Right cardiac atrium (tissue), 5 donors: ENCODE results near the gene FBXO8. TPM values are rescaled to one million over a fixed set of nuclear protein-coding genes. Genes with fewer than 3 reads are reported as not detected.
"Not testable (repeated sequence)": the region's sequence is repeated elsewhere in the genome, so short reads cannot be mapped to it uniquely, and the experiment has no call there.

Experiments used
- ATAC-seq, 2 donors: fragments of 200-7000 bp; cut with Tn5 transposase; one replicate each; pipeline versions ENCODE4 v1.8.0 to v1.9.1; 2020; ENCODE audit warnings: moderate library complexity in 2 of 2, mild to moderate bottlenecking in 1 of 2
- DNase-seq, 3 donors: peaks; one replicate each; pipeline ENCODE4 v3.0.0-alpha.2; 2020
- H3K27ac ChIP-seq: one replicate; pipeline ENCODE4 v1.5.1; 2013; ENCODE audit warnings: mild to moderate bottlenecking, low read length, control low read depth, moderate library complexity
- H3K27me3 ChIP-seq: one replicate; pipeline ENCODE4 v1.6.1; 2013; ENCODE audit not compliant: control insufficient read depth, insufficient read depth
- H3K4me1 ChIP-seq: one replicate; pipeline ENCODE4 v1.6.1; 2013; ENCODE audit warnings: low read length; ENCODE audit not compliant: control insufficient read depth, insufficient read depth
- H3K4me3 ChIP-seq: one replicate; pipeline ENCODE4 v1.5.1; 2013; ENCODE audit warnings: low read length, control low read depth
- H3K9me3 ChIP-seq: one replicate; pipeline ENCODE4 v1.6.1; 2013; ENCODE audit warnings: low read length; ENCODE audit not compliant: control insufficient read depth
- WGBS: extraction: QIAGEN DNeasy Blood & Tissue Kit; methylation state at CpG from one replicate; pipeline ENCODE4 v1.1.7; 2013; 5-methylcytosine and 5-hydroxymethylcytosine counted together
- intact Hi-C, 4 donors: fragments of 100-400 bp; cut with DNase I; formaldehyde crosslinking; loops; one replicate each; pipeline versions ENCODE4 v1.11.0 to v1.14.0; 2022 to 2023
- polyA plus RNA-seq: library from polyadenylated mRNA; stranded (reverse); fragments of 200-250 nt; gene quantifications from one replicate; pipeline ENCODE4 v1.2.3, GENCODE V29; 2013
- total RNA-seq, 4 donors: library from RNA; stranded (reverse); fragmentation: NEBNext Ultra II Directional; extraction: Animal tissue kit (Norgen Biotek cat#: 25700); gene quantifications; one replicate each; pipeline ENCODE4 v1.2.1, GENCODE V29; 2021
- donor health status: healthy with polysubstance abuse.
- donor health status: DM: no; HTN: yes; CAD: no.
- donor health status: DM: no; HTN: no; CAD: no.
- donor health status: DM: no; HTN: yes; CAD: no; lungs with severe emphysema.
- donor health status: DM: yes; HTN: yes; CAD: no.

The FBXO8 gene
- total and polyA plus RNA-seq, 5 donors = 22.5 to 32.0 (median 29.7) TPM

DNA sequence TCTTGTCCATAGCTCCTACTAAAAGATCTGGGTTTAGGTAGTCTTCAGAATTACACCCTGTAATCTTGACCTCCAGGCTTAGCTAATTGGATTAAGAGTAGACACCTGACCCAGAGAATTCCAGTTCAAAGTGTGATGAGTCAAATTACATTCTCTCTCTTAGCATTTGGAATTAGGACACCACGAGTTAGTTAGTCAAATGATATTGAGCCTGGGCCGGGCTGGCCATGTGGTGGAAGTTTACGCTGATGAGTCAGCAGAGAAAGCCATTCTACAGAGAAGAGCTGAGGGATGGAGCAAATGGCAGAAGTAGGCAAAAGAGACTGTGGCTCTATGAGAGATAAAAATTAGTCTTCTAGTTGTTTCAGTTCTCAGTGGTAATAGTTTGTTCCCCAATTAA lies 31.3 kb upstream of the FBXO8 start:
- Histone ChIP-seq H3K27me3 (no peaks in the 10 kb centered on the region), H3K4me1 (no peaks in the 10 kb centered on the region), H3K27ac (no peak overlapping the region), H3K9me3 (no peaks in the 10 kb centered on the region), H3K4me3 (no peak overlapping the region)
- intact Hi-C loops = loop anchor here in 1 of 4 donors (5.0 kb wide), 1 partner anchor 92 kb away; no protein-coding TSS in a partner anchor
- WGBS = 77% methylated on average over 3 of the region's 3 CpGs
- ATAC-seq (peak in 1 of 2 donors; percentile 47), DNase-seq (no peak)

DNA sequence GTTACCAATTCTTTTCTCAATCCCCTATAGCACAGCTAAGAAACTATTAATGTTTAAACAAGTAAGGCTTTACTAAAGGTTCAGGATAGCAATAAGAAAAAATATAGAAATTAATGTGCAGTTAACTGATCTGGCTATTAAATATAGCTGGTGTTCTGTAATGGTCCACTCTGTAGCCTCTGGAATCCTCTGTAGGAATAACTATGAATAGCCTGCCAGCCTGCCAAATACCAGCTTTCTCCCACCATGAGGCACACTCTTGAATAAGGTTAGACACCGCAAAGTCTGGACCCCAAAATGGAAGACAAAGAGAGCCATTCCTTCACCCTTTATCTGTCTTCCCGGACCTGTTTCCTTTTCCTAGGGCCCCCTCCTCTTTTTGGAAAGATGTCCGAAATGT lies 30.8 kb upstream of the FBXO8 start:
- H3K27ac ChIP-seq = no peak overlapping the region
- H3K4me3 ChIP-seq = no peak overlapping the region
- DNase-seq (no peak), ATAC-seq (no peak)
- no peaks in the 10 kb centered on the region for H3K9me3 ChIP-seq
- H3K27me3 ChIP-seq = no peaks in the 10 kb centered on the region
- intact Hi-C loops = no loop called here
- 94% methylated on average over 3 of the region's 3 CpGs for WGBS
- no peaks in the 10 kb centered on the region for H3K4me1 ChIP-seq

DNA sequence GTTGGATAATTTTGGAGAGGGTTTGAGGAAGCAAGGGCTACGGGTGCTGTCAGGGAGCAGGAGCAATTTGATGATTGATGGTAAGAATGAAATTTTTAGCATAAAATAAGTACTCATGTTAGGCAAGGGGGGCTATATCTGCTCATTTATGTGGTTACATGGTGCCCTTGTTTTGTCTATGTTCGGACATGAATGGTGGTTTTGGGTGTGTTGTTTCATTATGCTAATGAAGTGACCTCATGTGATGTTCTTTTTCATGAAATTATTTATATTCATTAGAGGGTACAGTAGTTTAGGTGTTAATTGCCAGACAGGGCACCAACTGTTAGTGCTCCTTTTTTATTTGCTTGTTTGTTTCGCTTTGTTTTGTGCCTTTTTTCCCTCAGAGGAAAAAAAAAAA lies 29.5 kb upstream of the FBXO8 start:
- no peaks in the 10 kb centered on the region for H3K27me3 ChIP-seq
- H3K4me3 ChIP-seq = no peak overlapping the region
- ATAC-seq = no peak
- 96% methylated on average over 3 of the region's 3 CpGs for WGBS
- intact Hi-C loops = no loop called here
- no peaks in the 10 kb centered on the region for H3K4me1 ChIP-seq
- DNase-seq = no peak
- H3K9me3 ChIP-seq = no peaks in the 10 kb centered on the region
- no peak overlapping the region for H3K27ac ChIP-seq

DNA sequence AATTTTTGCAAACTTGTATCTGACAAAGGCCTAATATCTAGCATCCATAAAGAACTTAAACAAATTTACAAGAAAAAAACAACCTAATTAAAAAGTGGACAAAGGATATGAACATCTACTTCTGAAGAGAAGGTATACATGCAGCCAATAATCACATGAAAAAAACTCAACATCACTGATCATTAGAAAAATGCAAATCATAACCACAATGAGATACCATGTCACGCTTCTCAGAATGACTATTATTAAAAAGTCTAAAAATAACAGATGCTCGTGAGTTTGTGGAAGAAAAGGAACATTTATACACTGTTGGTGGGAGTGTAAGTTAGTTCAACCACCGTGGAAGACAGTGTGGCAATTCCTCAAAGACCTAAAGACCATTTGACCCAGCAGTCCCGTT lies 24.2 kb upstream of the FBXO8 start:
- ATAC-seq = no peak
- Histone ChIP-seq H3K4me3 (no peak overlapping the region), H3K9me3 (no peaks in the 10 kb centered on the region), H3K27me3 (no peaks in the 10 kb centered on the region), H3K27ac (no peak overlapping the region), H3K4me1 (no peaks in the 10 kb centered on the region)
- intact Hi-C loops = no loop called here
- no peak for DNase-seq
- 97% methylated on average over 4 of the region's 4 CpGs for WGBS

DNA sequence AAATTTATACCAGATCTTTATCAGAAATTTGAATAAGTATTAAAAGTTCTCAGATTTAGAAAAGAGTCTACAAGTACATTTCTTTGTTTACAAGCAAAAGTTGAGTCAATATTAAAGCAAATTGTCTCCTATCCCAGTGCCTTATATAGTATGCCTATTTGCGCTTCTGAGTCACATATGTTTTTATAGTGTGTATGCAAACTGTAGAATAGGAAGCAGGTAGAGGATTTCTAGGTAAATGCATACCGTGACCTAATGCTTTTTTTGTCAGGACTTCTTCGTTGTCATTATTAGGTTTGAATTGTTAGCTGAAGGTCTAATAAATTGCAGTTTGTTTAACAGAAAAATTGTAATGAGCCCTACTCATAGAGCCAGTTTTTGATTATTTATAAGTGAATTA lies 22.5 kb upstream of the FBXO8 start:
- no peak for DNase-seq

DNA sequence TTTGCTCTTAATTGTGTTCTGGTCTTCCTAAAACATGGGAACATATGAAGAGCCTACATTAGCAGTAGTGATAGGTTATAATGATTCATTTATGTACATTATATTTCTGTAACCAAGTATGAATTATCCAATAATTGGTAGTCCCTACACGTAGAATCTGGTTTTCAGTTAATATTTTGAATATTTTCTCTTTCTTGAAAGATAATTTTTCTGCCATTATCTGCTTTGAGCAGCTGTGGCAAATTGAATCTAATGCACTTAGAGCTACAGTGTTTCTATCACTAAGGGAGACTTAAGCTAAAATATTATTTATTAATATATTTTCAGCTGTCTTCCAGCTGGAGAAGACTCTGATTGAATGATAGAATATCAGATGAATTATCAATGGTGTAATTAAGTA lies 21.2 kb upstream of the FBXO8 start:
- ATAC-seq (no peak), DNase-seq (no peak)
- 92% methylated on average over 1 of the region's 1 CpG for WGBS
- H3K4me3 ChIP-seq = no peak overlapping the region
- intact Hi-C loops = no loop called here
- no peaks in the 10 kb centered on the region for H3K4me1 ChIP-seq
- H3K27ac ChIP-seq = no peak overlapping the region
- no peaks in the 10 kb centered on the region for H3K27me3 ChIP-seq
- no peaks in the 10 kb centered on the region for H3K9me3 ChIP-seq

More for the DNA sequence above, 22.5 kb upstream of the FBXO8 start:
- ATAC-seq = no peak
- H3K4me3 ChIP-seq = no peak overlapping the region
- H3K27ac ChIP-seq = no peak overlapping the region
- H3K27me3 ChIP-seq = no peaks in the 10 kb centered on the region
- intact Hi-C loops = no loop called here
- H3K9me3 ChIP-seq = no peaks in the 10 kb centered on the region
- no peaks in the 10 kb centered on the region for H3K4me1 ChIP-seq
- WGBS = 98% methylated on average over 3 of the region's 3 CpGs

DNA sequence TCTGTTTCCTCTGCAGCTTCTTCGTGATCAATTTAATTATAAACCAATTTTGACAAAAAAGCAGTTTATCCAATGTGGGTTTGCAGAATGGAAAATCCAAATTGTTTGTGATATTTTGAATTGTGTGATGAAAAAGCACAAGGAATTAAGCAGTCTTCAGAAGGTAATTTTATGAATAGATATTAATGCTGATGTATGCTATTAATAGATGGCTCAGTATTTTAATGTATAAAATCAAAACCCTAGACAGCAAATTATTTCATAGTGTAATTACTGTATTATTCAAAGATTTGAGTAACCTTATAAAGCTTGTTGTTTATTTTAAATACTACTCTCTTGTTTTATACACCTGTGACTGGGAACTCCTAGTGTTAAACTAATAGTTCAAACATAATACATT lies 20.2 kb upstream of the FBXO8 start:
- no peak overlapping the region for H3K27ac ChIP-seq
- intact Hi-C loops = no loop called here
- no peak for ATAC-seq
- 96% methylated on average over 1 of the region's 1 CpG for WGBS
- no peaks in the 10 kb centered on the region for H3K27me3 ChIP-seq
- H3K4me3 ChIP-seq = no peak overlapping the region
- H3K4me1 ChIP-seq = no peaks in the 10 kb centered on the region
- H3K9me3 ChIP-seq = no peaks in the 10 kb centered on the region
- no peak for DNase-seq

DNA sequence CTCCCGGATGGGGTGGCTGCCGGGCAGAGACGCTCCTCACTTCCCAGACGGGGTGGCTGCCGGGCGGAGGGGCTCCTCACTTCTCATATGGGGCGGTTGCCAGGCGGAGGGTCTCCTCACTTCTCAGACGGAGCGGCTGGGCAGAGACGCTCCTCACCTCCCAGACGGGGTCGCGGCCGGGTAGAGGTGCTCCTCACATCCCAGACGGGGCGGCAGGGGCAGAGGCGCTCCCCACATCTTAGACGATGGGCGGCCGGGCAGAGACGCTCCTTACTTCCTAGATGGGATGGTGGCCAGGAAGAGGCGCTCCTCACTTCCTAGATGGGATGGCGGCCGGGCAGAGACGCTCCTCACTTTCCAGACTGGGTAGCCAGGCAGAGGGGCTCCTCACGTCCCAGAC lies 11.7 kb upstream of the FBXO8 start:
- H3K4me1 ChIP-seq, H3K4me3 ChIP-seq, intact Hi-C loops, H3K27me3 ChIP-seq, ATAC-seq, H3K27ac ChIP-seq, H3K9me3 ChIP-seq: not testable (repeated sequence)
- peak in 1 of 3 donors; percentile 26 for DNase-seq
- WGBS = 99% methylated on average over 26 of the region's 27 CpGs

DNA sequence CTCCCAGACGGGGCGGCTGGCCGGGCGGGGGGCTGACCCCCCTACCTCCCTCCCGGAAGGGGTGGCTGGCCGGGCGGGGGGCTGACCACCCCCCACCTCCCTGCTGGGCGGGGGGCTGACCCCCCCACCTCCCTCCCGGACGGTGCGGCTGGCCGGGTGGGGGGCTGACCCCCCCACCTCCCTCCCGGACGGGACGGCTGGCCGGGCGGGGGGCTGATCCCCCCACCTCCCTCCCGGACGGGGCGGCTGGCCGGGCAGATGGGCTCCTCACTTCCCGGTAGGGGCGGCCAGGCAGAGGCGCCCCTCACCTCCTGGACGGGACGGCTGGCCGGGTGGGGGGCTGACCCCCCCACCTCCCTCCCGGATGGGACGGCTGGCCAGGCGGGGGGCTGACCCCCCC lies 11.2 kb upstream of the FBXO8 start:
- H3K27ac ChIP-seq = not testable (repeated sequence)

DNA sequence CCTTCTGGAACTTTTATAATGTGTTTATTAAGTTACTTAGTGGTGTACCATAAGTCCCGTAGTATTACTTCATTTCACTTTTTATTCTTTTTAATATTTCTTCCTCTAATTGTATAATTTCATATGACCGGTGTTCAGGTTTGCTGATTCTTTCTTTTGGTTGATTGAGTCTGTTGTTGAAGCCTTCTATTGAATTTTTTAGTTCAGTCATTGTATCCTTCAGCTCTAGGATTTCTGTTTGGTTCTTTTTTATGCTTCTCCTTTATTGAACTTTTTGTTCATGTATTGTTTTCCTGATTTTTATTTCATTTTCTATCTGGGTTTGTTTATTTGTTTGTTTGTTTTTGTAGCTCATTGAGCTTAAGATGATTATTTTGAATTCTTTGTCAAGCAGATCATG lies 9.0 kb upstream of the FBXO8 start:
- Histone ChIP-seq H3K27me3 (no peaks in the 10 kb centered on the region), H3K27ac (no peak overlapping the region), H3K4me3 (no peak overlapping the region), H3K9me3 (peaks cover 4% of the 10 kb centered on the region), H3K4me1 (no peaks in the 10 kb centered on the region)
- intact Hi-C loops = no loop called here
- ATAC-seq (no peak), DNase-seq (no peak)
- WGBS = 96% methylated on average over 2 of the region's 2 CpGs

More for the DNA sequence above, 11.2 kb upstream of the FBXO8 start:
- peak in 1 of 3 donors; percentile 56 for DNase-seq
- H3K9me3 ChIP-seq, intact Hi-C loops, H3K4me3 ChIP-seq, ATAC-seq, H3K27me3 ChIP-seq, H3K4me1 ChIP-seq: not testable (repeated sequence)
- WGBS = 94% methylated on average over 30 of the region's 30 CpGs

DNA sequence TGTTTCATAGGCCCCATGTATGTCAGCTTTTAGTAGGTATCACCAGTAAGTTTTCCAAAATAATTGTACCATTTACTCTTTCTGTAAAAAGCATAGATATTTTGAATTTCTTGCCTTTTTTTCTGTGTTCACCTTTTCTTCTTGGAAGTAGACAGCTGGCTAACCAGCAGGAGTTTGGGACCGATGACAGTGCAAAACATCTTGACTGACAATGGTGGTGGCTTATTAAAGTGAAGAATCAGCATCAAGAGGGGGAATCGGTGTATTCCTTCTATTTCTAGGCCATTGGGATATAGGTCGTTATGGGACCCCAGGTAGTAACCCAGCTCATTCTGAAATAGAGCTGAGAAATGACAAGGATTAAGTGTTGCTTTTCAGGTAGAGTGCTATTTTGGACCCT lies 3.4 kb upstream of the FBXO8 start:
- H3K9me3 ChIP-seq = no peaks in the 10 kb centered on the region
- no peaks in the 10 kb centered on the region for H3K4me1 ChIP-seq
- no peak for DNase-seq
- no peak overlapping the region for H3K4me3 ChIP-seq
- no peak overlapping the region for H3K27ac ChIP-seq
- no peaks in the 10 kb centered on the region for H3K27me3 ChIP-seq
- intact Hi-C loops = no loop called here
- 95% methylated on average over 3 of the region's 3 CpGs for WGBS
- no peak for ATAC-seq

DNA sequence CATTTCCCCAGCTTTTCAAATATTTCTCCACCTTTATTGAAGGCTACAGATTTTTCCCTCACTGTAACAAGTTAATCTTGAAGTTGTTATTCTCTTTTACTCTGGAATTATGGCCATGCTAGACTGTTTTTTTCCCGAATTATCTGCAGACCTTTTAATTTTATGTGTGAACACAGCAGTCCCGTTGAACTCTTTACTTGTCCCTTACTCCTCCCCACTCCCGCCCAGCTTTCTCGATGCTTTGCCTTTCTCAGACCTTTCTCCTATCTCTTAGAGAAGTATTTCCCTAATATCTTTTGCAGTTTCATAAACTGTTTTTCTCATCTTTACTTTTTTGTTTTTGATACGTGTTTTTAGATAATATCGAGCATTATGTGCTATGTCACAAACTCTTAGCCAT lies 1.0 kb upstream of the FBXO8 start:
- H3K9me3 ChIP-seq = no peaks in the 10 kb centered on the region
- H3K27ac ChIP-seq = peak overlapping the region; percentile 99
- intact Hi-C loops = no loop called here
- 8% methylated on average over 6 of the region's 6 CpGs for WGBS
- ATAC-seq (no peak), DNase-seq (no peak)
- H3K4me3 ChIP-seq = peak overlapping the region; percentile 92
- no peaks in the 10 kb centered on the region for H3K27me3 ChIP-seq
- H3K4me1 ChIP-seq = no peaks in the 10 kb centered on the region
